GM18517 (cell line): Measurements from ENCODE around the gene TMPRSS13.

ENCODE experiments used
- ATAC-seq: cut with Tn5 transposase; IDR thresholded peaks from one replicate; pipeline ENCODE4 v1.9.1; 2021; ENCODE audit warnings: mild to moderate bottlenecking, moderate library complexity; ENCODE audit not compliant: unreplicated experiment

Gene TMPRSS13

GRCh38 chr11:117859061-117859460, 70.1 kb downstream of the TMPRSS13 start:
- ATAC-seq, result no peak

GRCh38 chr11:117857734-117858414, 71.3 kb downstream of the TMPRSS13 start:
- ATAC-seq, result no peak

GRCh38 chr11:117855912-117856651, 73.1 kb downstream of the TMPRSS13 start:
- no peak for ATAC-seq

GRCh38 chr11:117855186-117855845, 73.9 kb downstream of the TMPRSS13 start:
- no peak for ATAC-seq

- ATAC-seq, result no peak
Observed at GRCh38 chr11:117852309-117852708, 76.9 kb downstream of the TMPRSS13 start.

GRCh38 chr11:117851852-117852251, 77.3 kb downstream of the TMPRSS13 start:
- ATAC-seq, result no peak

- ATAC-seq, result no peak
Observed at GRCh38 chr11:117851106-117851505, 78.1 kb downstream of the TMPRSS13 start.
